ENCODE results near the gene SLC25A29. TPM values are rescaled to one million over a fixed set of nuclear protein-coding genes. Genes with fewer than 3 reads are reported as not detected.
A peak's percentile ranks its signal among the peaks of the same experiment; 100 is the strongest.

Gene SLC25A29
- total RNA-seq, 2 donors from 2014 or later, result 24.7 to 34.0 TPM

GRCh38 chr14:100294963-100295330, 11.3 kb downstream of the SLC25A29 start:
- no peaks in the 10 kb centered on the region for H3K27me3 ChIP-seq
- DNase-seq (ENCODE audit: low spot score), result no peak
- H3K9me3 ChIP-seq, result no peaks in the 10 kb centered on the region
- peaks cover 4 to 52% of the 10 kb centered on the region in 2 donors for H3K4me1 ChIP-seq
- no peak overlapping the region for H3K4me3 ChIP-seq
- H3K36me3 ChIP-seq, result peaks cover 11% of the 10 kb centered on the region
- TF ChIP-seq CTCF (IDR thresholded peaks at IDR 0.05), result no peak
- H3K27ac ChIP-seq, result peak overlapping the region; percentile 54 to 58

- no peaks in the 10 kb centered on the region for H3K9me3 ChIP-seq
- peaks cover 11% of the 10 kb centered on the region for H3K36me3 ChIP-seq
- H3K27ac ChIP-seq, result peak overlapping the region; percentile 54 to 58
- H3K27me3 ChIP-seq, result no peaks in the 10 kb centered on the region
- DNase-seq (ENCODE audit: low spot score), result peak; percentile 75
- H3K4me3 ChIP-seq, result no peak overlapping the region
- TF ChIP-seq CTCF (IDR thresholded peaks at IDR 0.05), result no peak
- peaks cover 4 to 52% of the 10 kb centered on the region in 2 donors for H3K4me1 ChIP-seq
Observed at GRCh38 chr14:100294213-100294962, 11.9 kb downstream of the SLC25A29 start.

- Histone ChIP-seq H3K4me3 (no peak overlapping the region), H3K27me3 (no peaks in the 10 kb centered on the region), H3K9me3 (no peaks in the 10 kb centered on the region), H3K4me1 (peaks cover 4 to 57% of the 10 kb centered on the region in 2 donors), H3K36me3 (peaks cover 11% of the 10 kb centered on the region), H3K27ac (peak overlapping the region; percentile 54 to 58)
- DNase-seq (ENCODE audit: low spot score), result no peak
- no peak for TF ChIP-seq CTCF (IDR thresholded peaks at IDR 0.05)
Observed at GRCh38 chr14:100293497-100294212, 12.6 kb downstream of the SLC25A29 start.

- Histone ChIP-seq H3K9me3 (no peaks in the 10 kb centered on the region), H3K4me1 (peaks cover 3 to 50% of the 10 kb centered on the region in 2 donors), H3K27ac (peak overlapping the region in 1 of 2 donors; percentile 54), H3K4me3 (no peak overlapping the region), H3K27me3 (no peaks in the 10 kb centered on the region), H3K36me3 (peaks cover 11% of the 10 kb centered on the region)
- TF ChIP-seq CTCF (IDR thresholded peaks at IDR 0.05), result no peak
- DNase-seq (ENCODE audit: low spot score), result no peak
Observed at GRCh38 chr14:100292776-100293461, 13.3 kb downstream of the SLC25A29 start.

GRCh38 chr14:100292301-100292775, 13.9 kb downstream of the SLC25A29 start:
- peaks cover 0 to 44% of the 10 kb centered on the region in 2 donors for H3K4me1 ChIP-seq
- no peak for TF ChIP-seq CTCF (IDR thresholded peaks at IDR 0.05)
- no peak for DNase-seq (ENCODE audit: low spot score)

More at GRCh38 chr14:100292301-100292775, 13.9 kb downstream of the SLC25A29 start:
- Histone ChIP-seq H3K36me3 (peaks cover 11% of the 10 kb centered on the region), H3K27ac (no peak overlapping the region), H3K27me3 (no peaks in the 10 kb centered on the region), H3K4me3 (no peak overlapping the region), H3K9me3 (no peaks in the 10 kb centered on the region)

Measured in right atrium auricular region (tissue), 2 donors.